Mesothelial cell of epicardium (in vitro differentiated cells): ENCODE data around the gene TRIM62. TPM values are rescaled to one million over a fixed set of nuclear protein-coding genes. Genes with fewer than 3 reads are reported as not detected.

Experiments used
- DNase-seq, 2 experiments: peaks; one replicate each; pipeline ENCODE4 v3.0.0; 2021; ENCODE audit warnings: low spot score in 2 of 2; ENCODE audit not compliant: unreplicated experiment in 2 of 2
- H3K27ac Mint-ChIP-seq: 2 replicates; pipeline ENCODE4 v1.8.0; 2021; ENCODE audit warnings: mixed read lengths
- H3K27me3 Mint-ChIP-seq: 2 replicates; pipeline ENCODE4 v1.8.0; 2021; ENCODE audit warnings: low read depth, mixed read lengths
- H3K36me3 Mint-ChIP-seq: 2 replicates; pipeline ENCODE4 v1.8.0; 2021; ENCODE audit warnings: mixed read lengths
- H3K4me1 Mint-ChIP-seq: 2 replicates; pipeline ENCODE4 v1.8.0; 2021; ENCODE audit warnings: mixed read lengths
- H3K4me3 Mint-ChIP-seq: 2 replicates; pipeline ENCODE4 v1.8.0; 2021; ENCODE audit warnings: mild to moderate bottlenecking, moderate library complexity, mixed read lengths
- H3K9me3 Mint-ChIP-seq: 2 replicates; pipeline ENCODE4 v1.8.0; 2021; ENCODE audit warnings: mixed read lengths
- CTCF ChIP-seq: fragments of 200-600 bp; sonication (generic); IDR thresholded peaks from one replicate; pipeline ENCODE4 v1.5.0; 2021; ENCODE audit warnings: antibody characterized with exemption; ENCODE audit not compliant: unreplicated experiment
- total RNA-seq: library from RNA; stranded (reverse); gene quantifications from 3 replicates; pipeline ENCODE4 v1.2.1, GENCODE V29; 2021

The TRIM62 gene
- total RNA-seq, 1 donor from 2014 or later: 13.9 TPM

- Mint-ChIP-seq H3K4me1 (peaks cover 15% of the 10 kb centered on the region), H3K27me3 (peaks cover 3% of the 10 kb centered on the region), H3K4me3 (no peak overlapping the region), H3K36me3 (peaks cover 3% of the 10 kb centered on the region), H3K9me3 (no peaks in the 10 kb centered on the region), H3K27ac (no peak overlapping the region)
- no peak for TF ChIP-seq CTCF
- DNase-seq: no peak
Measured at GRCh38 chr1:33122483-33123178, 59.2 kb downstream of the TRIM62 start.

GRCh38 chr1:33121728-33122127, 60.1 kb downstream of the TRIM62 start:
- peaks cover 3% of the 10 kb centered on the region for H3K36me3 Mint-ChIP-seq
- no peak for DNase-seq
- H3K4me3 Mint-ChIP-seq: no peak overlapping the region

GRCh38 chr1:33120436-33121231, 61.2 kb downstream of the TRIM62 start:
- no peak for TF ChIP-seq CTCF
- Mint-ChIP-seq H3K4me3 (no peak overlapping the region), H3K4me1 (peaks cover 2% of the 10 kb centered on the region), H3K27me3 (peaks cover 3% of the 10 kb centered on the region), H3K9me3 (no peaks in the 10 kb centered on the region), H3K27ac (no peak overlapping the region), H3K36me3 (peaks cover 3% of the 10 kb centered on the region)
- no peak for DNase-seq

More at GRCh38 chr1:33121728-33122127, 60.1 kb downstream of the TRIM62 start:
- H3K27me3 Mint-ChIP-seq: peaks cover 3% of the 10 kb centered on the region
- no peaks in the 10 kb centered on the region for H3K9me3 Mint-ChIP-seq
- no peak overlapping the region for H3K27ac Mint-ChIP-seq
- H3K4me1 Mint-ChIP-seq: peaks cover 7% of the 10 kb centered on the region
- no peak for TF ChIP-seq CTCF

- TF ChIP-seq CTCF: no peak
- H3K4me3 Mint-ChIP-seq: no peak overlapping the region
- no peaks in the 10 kb centered on the region for H3K36me3 Mint-ChIP-seq
- no peaks in the 10 kb centered on the region for H3K4me1 Mint-ChIP-seq
- no peaks in the 10 kb centered on the region for H3K9me3 Mint-ChIP-seq
- H3K27ac Mint-ChIP-seq: no peak overlapping the region
- H3K27me3 Mint-ChIP-seq: peaks cover 3% of the 10 kb centered on the region
- DNase-seq: no peak
Measured at GRCh38 chr1:33119532-33120217, 62.2 kb downstream of the TRIM62 start.

- no peak overlapping the region for H3K4me3 Mint-ChIP-seq
- DNase-seq: no peak
- no peak for TF ChIP-seq CTCF
- no peaks in the 10 kb centered on the region for H3K36me3 Mint-ChIP-seq
- H3K4me1 Mint-ChIP-seq: no peaks in the 10 kb centered on the region
- peaks cover 3% of the 10 kb centered on the region for H3K27me3 Mint-ChIP-seq
- H3K27ac Mint-ChIP-seq: no peak overlapping the region
- H3K9me3 Mint-ChIP-seq: no peaks in the 10 kb centered on the region
Measured at GRCh38 chr1:33119050-33119449, 62.8 kb downstream of the TRIM62 start.
